Measurements from ENCODE around the gene PCDHA1.
"Not testable (repeated sequence)": the region's sequence is repeated elsewhere in the genome, so short reads cannot be mapped to it uniquely, and the experiment has no call there.

The PCDHA1 gene

DNA sequence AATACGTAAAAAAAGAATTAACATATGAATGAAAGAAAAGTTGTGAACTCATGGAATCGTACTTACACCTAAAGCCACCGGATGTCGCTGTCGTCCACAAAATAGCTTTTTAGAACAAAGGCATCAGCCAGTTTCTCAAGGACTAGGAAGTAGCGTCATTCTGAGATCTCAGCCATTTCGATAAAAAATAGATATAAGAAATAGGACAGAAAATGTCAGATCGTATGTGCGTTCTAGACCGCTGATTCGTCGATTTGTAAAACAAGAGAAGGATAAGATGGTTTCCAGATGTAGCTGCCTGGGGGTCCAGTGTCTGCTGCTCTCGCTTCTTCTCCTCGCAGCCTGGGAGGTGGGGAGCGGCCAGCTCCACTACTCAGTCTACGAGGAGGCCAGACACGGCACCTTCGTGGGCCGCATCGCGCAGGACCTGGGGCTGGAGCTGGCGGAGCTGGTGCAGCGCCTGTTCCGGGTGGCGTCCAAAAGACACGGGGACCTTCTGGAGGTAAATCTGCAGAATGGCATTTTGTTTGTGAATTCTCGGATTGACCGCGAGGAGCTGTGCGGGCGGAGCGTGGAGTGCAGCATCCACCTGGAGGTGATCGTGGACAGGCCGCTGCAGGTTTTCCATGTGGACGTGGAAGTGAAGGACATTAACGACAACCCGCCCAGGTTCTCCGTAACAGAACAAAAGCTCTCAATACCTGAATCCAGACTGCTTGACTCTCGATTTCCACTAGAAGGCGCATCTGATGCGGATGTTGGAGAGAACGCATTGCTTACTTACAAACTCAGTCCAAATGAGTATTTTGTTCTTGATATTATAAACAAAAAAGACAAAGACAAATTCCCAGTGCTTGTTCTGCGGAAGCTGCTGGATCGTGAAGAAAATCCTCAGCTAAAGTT, 70.1 kb downstream of the PCDHA1 start, which contains the start of gene PCDHA10:
Gene PCDHA10, plus strand, starts transcription at position 126 of the 903 bp plus-strand sequence. Its CDS starts 152 bp downstream, at position 278.
- DNase-seq: peak; percentile 88

DNA sequence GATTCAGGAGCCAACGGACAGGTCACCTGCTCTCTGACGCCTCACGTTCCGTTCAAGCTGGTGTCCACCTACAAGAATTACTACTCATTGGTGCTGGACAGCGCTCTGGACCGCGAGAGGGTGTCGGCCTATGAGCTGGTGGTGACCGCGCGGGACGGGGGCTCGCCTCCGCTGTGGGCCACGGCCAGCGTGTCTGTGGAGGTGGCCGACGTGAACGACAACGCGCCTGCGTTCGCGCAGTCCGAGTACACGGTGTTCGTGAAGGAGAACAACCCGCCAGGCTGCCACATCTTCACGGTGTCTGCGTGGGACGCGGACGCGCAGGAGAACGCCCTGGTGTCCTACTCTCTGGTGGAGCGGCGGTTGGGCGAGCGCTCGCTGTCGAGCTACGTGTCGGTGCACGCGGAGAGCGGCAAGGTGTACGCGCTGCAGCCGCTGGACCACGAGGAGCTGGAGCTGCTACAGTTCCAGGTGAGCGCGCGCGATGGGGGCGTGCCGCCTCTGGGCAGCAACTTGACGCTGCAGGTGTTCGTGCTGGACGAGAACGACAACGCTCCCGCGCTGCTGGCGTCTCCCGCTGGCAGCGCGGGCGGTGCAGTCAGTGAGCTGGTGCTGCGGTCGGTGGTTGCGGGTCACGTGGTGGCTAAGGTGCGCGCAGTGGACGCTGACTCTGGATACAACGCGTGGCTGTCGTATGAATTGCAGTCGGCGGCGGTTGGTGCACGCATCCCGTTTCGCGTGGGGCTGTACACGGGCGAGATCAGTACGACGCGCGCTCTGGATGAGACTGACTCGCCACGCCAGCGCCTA, 71.4 kb downstream of the PCDHA1 start:
- DNase-seq: no peak

DNA sequence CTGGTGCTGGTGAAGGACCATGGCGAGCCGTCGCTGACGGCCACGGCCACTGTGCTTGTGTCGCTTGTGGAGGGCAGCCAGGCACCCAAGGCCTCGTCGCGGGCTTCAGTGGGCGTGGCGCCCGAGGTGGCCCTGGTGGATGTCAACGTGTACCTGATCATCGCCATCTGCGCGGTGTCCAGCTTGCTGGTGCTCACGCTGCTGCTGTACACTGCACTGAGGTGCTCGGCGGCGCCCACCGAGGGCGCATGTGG, 72.0 kb downstream of the PCDHA1 start:
- DNase-seq: no peak

DNA sequence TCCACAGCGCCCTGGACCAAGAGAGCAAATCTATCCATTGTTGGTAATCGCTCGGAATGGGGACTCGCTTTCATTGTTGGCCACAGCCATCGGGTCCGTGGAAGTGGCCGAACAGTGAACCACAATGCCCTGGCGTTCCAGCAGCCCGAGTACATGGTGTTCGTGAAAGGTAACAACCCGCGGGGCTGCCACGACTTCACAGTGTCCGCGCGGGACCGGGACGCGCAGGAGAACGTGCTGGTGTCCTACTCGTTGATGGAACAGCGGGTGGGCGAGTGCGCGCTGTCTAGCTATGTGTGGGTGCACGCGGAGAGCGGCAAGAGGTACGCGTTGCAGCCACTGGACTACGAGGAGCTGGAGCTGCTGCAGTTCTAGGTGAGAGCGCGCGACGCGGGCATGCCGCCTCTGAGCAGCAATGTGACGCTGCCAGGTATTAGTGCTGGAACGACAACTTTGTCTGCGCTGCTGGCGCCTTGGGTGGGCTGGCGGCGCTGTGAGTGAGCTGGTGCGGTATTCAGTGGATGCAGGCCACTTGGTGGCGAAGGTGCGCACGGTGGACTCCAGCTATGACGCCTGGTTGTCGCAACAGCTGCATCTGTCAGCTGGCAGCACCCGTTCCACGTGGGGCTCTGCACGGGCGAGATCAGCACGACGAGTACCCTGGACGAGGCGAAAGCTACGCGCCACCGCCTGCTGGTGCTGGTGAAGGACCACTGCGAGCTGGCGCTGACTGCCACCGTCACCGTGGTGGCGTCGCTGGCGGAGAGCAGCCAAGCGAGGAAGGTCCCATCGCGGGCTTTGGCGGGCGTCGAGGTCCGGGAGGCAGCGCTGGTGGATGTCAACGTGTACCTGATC, 76.7 kb downstream of the PCDHA1 start:
- no peak for DNase-seq

DNA sequence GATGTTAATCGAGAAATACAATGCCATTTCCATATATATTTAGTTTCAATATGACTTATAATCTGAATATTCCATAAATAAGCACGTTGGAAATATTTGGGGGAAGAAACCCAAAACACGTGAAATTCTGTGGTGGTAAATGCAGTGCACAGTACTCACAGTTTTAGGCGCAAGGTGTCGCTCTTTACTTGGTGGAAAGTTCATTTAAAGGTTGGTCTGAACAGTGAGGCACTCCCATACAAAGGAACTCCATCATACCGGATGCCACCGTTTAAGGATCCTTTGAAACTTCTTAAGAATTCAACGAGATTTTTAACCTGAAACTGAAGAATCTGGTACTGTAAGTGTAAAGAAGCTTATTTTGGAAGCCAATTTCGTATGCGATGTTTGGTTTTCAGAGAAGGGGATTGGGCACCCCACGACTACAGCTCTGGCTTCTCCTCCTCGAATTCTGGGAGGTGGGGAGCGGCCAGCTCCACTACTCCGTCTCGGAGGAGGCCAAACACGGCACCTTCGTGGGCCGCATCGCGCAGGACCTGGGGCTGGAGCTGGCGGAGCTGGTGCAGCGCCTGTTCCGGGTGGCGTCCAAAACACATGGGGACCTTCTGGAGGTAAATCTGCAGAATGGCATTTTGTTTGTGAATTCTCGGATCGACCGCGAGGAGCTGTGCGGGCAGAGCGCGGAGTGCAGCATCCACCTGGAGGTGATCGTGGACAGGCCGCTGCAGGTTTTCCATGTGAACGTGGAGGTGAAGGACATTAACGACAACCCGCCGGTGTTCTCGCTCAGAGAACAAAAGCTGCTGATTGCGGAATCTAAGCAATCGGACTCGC, 83.0 kb downstream of the PCDHA1 start, which contains the start of gene PCDHA11:
Gene PCDHA11, plus strand, starts transcription at position 237 of the 834 bp plus-strand sequence. Its CDS starts 147 bp downstream, at position 384.
- DNase-seq: peak; percentile 84

DNA sequence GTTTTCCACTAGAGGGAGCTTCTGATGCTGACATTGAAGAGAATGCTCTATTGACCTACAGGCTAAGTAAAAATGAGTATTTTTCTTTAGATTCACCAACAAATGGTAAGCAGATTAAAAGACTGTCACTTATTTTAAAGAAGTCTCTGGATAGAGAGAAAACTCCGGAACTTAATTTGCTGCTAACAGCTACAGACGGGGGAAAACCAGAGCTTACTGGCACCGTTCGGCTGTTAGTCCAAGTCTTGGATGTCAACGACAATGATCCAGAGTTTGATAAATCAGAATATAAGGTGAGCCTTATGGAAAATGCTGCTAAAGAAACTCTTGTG, 83.6 kb downstream of the PCDHA1 start:
- no peak for DNase-seq

DNA sequence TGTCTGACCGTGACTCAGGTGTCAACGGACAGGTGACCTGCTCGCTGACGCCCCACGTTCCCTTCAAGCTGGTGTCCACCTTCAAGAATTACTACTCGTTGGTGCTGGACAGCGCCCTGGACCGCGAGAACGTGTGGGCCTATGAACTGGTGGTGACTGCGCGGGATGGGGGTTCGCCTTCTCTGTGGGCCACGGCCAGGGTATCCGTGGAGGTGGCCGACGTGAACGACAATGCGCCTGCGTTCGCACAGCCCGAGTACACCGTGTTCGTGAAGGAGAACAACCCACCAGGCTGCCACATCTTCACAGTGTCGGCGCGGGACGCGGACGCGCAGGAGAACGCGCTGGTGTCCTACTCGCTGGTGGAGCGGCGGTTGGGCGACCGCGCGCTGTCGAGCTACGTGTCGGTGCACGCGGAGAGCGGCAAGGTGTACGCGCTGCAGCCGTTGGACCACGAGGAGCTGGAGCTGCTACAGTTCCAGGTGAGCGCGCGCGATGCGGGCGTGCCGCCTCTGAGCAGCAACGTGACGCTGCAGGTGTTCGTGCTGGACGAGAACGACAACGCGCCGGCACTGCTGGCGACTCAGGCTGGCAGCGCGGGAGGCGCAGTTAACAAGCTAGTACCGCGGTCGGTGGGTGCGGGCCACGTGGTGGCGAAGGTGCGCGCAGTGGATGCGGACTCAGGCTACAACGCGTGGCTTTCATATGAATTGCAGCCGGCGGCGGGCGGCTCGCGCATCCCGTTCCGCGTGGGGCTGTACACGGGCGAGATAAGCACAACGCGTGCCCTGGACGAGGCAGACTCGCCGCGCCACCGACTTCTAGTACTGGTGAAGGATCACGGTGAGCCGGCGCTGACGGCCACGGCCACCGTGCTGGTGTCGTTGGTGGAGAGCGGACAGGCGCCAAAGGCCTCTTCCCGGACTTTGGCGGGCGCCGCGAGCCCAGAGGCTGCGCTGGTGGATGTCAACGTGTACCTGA, 84.6 kb downstream of the PCDHA1 start:
- no peak for DNase-seq

DNA sequence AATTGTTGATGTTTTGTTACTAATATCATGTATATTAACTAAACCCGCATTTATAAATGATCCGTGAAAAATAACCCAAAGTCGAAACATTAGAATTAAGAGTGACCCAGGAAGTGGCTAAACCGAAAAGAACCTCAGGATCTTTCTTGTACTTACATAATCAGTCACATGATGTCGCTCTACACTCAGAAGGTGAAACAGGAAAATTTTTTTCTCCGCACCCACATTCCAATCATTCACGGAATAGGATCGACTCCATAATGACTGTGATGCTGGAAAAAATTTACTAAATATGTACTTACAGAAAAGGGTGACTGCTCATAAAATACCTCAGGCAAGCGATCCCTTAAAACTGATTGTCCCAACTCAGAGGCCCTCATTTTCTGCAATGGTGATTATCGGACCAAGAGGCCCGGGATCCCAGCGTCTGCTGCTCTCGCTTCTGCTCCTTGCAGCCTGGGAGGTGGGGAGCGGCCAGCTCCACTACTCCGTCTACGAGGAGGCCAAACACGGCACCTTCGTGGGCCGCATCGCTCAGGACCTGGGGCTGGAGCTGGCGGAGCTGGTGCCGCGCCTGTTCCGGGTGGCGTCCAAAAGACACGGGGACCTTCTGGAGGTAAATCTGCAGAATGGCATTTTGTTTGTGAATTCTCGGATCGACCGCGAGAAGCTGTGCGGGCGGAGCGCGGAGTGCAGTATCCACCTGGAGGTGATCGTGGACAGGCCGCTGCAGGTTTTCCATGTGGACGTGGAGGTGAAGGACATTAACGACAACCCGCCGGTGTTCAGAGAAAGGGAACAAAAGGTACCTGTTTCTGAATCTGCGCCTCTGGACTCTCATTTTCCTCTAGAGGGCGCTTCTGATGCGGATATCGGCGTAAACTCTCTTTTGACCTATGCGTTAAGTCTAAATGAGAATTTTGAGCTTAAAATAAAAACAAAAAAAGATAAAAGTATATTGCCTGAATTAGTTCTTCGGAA, 89.4 kb downstream of the PCDHA1 start, which contains the start of gene PCDHA12:
Gene PCDHA12, plus strand, starts transcription at position 224 of the 981 bp plus-strand sequence. Its CDS starts 165 bp downstream, at position 389.
- DNase-seq: peak; percentile 76

DNA sequence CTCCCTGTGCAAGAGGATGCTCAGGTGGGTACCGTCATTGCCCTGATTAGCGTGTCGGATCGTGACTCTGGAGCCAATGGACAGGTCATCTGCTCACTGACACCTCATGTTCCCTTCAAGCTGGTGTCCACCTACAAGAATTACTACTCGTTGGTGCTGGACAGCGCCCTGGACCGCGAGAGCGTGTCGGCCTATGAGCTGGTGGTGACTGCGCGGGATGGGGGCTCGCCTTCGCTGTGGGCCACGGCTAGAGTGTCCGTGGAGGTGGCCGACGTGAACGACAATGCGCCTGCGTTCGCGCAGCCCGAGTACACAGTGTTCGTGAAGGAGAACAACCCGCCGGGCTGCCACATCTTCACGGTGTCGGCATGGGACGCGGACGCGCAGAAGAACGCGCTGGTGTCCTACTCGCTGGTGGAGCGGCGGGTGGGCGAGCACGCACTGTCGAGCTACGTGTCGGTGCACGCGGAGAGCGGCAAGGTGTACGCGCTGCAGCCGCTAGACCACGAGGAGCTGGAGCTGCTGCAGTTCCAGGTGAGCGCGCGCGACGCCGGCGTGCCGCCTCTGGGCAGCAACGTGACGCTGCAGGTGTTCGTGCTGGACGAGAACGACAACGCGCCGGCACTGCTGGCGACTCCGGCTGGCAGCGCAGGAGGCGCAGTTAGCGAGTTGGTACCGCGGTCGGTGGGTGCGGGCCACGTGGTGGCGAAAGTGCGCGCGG, 90.8 kb downstream of the PCDHA1 start:
- not testable (repeated sequence) for DNase-seq

DNA sequence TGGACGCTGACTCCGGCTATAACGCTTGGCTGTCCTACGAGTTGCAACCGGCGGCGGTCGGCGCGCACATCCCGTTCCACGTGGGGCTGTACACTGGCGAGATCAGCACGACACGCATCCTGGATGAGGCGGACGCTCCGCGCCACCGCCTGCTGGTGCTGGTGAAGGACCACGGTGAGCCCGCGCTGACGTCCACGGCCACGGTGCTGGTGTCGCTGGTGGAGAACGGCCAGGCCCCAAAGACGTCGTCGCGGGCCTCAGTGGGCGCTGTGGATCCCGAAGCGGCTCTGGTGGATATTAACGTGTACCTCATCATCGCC, 91.3 kb downstream of the PCDHA1 start:
- DNase-seq: no peak

DNA sequence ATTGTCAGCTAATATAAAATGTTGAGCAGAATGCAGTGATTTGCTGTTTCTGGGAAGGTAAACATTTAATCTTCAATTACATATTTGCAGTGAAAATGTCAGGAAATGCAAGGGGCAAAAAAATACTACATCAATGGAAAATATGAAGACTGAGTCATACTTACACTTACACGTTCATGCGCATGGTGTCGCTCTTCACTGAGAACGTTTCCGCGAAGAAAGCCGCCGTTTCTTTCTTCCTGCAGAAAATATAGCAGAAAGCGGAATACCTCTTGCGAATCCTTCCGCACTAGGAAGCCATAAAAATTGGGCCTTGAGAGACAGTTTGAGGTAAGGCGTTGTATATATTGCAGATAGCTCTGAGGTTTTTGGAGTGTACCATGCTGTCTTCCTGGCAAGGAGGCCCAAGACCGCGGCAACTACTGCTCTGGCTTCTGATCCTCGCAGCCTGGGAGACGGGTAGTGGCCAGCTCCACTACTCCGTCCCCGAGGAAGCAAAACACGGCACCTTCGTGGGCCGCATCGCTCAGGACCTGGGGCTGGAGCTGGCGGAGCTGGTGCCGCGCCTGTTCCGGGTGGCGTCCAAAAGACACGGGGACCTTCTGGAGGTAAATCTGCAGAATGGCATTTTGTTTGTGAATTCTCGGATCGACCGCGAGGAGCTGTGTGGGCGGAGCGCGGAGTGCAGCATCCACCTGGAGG, 96.1 kb downstream of the PCDHA1 start, which contains the start of gene PCDHA13:
Gene PCDHA13, plus strand, starts transcription at position 236 of the 702 bp plus-strand sequence. Its CDS starts 145 bp downstream, at position 381.
- peak; percentile 90 for DNase-seq

DNA sequence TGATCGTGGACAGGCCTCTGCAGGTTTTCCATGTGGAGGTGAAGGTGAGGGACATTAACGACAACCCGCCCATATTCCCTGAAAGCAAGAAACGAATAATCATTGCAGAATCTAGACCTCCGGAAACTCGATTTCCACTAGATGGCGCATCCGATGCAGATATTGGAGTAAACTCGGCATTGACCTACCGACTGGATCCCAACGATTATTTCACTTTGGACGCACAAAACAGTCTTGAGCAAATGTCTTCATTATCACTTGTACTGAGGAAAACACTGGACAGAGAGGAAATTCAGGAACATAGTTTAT, 96.6 kb downstream of the PCDHA1 start:
- peak; percentile 89 for DNase-seq

DNA sequence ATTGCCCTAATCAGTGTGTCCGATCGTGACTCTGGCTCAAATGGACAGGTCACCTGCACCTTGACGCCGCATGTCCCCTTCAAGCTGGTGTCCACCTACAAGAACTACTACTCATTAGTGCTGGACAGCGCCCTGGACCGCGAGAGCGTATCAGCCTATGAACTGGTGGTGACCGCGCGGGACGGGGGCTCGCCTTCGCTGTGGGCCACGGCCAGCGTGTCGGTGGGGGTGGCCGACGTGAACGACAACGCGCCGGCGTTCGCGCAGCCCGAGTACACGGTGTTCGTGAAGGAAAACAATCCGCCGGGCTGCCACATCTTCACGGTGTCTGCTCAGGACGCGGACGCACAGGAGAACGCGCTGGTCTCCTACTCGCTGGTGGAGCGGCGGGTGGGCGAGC, 97.4 kb downstream of the PCDHA1 start:
- no peak for DNase-seq

DNA sequence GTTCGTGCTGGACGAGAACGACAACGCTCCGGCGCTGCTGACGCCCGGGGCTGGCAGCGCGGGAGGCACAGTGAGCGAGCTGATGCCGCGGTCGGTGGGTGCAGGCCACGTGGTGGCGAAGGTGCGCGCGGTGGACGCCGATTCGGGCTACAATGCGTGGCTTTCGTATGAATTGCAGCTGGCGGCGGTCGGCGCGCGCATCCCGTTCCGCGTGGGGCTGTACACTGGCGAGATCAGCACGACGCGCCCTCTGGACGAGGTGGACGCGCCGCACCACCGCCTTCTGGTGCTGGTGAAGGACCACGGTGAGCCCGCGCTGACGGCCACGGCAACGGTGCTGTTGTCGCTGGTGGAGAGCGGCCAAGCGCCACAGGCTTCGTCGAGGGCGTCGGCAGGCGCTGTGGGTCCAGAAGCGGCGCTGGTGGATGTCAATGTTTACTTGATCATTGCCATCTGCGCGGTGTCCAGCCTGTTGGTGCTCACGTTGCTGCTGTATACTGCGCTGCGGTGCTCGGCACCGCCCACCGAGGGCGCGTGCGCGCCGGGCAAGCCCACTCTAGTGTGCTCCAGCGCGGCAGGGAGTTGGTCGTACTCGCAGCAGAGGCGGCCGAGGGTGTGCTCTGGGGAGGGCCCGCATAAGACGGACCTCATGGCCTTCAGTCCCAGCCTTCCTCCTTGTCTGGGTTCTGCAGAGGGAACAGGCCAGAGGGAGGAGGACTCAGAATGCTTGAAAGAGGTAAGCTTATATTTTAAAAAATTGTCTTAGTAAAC, 98.2 kb downstream of the PCDHA1 start:
- DNase-seq: no peak

DNA sequence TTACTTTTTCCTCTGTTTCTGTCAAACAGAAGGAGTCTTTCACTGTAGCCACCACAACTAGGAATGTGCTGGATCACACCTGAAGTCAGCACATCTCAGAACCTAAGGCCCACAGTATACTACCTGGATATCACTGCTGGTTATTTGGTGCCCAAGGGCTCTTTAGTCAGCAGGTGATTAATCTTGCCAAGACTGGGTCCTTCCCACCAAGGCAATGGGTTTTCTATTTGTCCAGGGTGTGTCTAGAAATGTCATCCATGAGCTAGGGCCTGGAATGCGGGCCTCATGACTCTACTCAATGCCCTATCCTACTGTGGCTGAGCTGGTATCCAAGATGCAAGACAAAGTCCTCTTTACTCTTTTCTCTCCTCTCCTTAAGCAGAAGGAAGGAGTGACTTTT, 130.4 kb downstream of the PCDHA1 start:
- no peak for DNase-seq

DNA sequence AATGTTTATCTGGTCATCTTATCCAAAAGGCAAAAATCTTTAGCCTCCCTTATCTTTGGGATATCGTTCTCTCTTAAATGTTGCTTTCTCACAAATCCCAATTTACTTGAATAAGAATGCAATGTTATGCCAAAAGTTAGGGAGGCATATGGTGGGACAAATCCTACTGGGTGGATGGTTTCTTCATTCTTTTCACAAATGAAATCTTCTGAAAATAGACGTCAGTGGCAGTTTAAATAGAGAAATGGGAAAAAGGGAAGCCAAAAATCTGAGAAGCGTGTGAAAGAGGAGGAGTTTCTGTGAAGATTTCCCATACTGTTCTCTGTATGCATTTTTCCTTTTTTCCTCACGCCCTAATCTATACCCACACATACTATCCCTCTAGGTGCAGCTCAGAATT, 137.7 kb downstream of the PCDHA1 start:
- DNase-seq: no peak

DNA sequence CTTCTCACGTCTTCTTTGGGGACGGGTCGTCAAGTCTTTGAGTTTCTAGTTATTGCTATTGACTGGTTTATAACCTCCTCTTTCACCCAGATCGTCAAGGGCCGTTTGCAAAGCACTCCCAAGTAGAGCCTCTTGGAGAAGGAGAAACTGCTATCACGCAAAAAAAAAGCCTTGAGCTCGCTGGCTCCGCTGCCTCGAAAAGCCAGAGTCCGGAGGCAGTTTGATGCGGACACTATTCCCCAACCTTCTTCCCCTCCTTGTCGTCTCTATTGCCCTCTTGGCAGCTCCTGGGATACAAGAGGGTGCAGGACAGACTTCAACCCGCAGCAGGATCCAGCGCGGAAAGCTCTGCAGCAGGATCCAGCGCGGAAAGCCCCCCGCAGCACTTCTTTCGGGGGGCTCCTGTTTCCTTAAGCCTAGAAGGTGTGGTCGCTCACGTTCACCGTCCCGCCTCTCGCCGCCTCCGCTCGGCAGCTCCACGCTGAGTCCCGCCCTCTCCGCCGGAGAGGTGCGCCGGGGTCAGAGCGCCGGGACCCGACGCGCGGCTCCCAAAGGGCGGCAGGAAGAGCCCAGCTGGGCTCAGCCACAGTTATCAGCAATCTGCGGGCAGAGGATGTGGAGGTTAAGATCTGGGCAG, 140.0 kb downstream of the PCDHA1 start, which contains the start of gene PCDHAC1:
Gene PCDHAC1, plus strand, starts transcription at position 494 of the 637 bp plus-strand sequence. CDS start 594 bp downstream, outside the sequence.
- peak; percentile 90 for DNase-seq

All from DMS53 (cell line).